Testis (tissue), 2 donors: Measurements from ENCODE around the gene OR6K3.

ENCODE experiments used
- CTCF ChIP-seq, 3 experiments: fragments of 450-650 bp in 2 of 3; fragments of 200-600 bp in 1 of 3; sonication (generic) in 1 of 3; IDR thresholded peaks; one replicate each; pipeline ENCODE4 v1.5.1; 2016 to 2019; ENCODE audit warnings: antibody characterized with exemption in 3 of 3, mild to moderate bottlenecking in 2 of 3, moderate library complexity in 1 of 3
- POLR2A ChIP-seq: fragments of 450-650 bp; IDR thresholded peaks from one replicate; pipeline ENCODE4 v1.6.1; 2017; ENCODE audit warnings: antibody characterized with exemption, mild to moderate bottlenecking, moderate library complexity

- no peak for TF ChIP-seq POLR2A
- no peak for TF ChIP-seq CTCF (IDR thresholded peaks at IDR 0.05)
Measured at GRCh38 chr1:158689875-158690274, 30.6 kb downstream of the OR6K3 start.
